Measurements from ENCODE around the gene DGAT2.
A peak's percentile ranks its signal among the peaks of the same experiment; 100 is the strongest.

DGAT2 gene

GRCh38 chr11:75813124-75813523 is 44.5 kb downstream of the DGAT2 start:
- Histone ChIP-seq H3K9me3 (ENCODE audit: severe bottlenecking) (no peaks in the 10 kb centered on the region), H3K4me1 (ENCODE audit: insufficient read depth, poor library complexity, severe bottlenecking) (peaks cover 31% of the 10 kb centered on the region), H3K27ac (ENCODE audit: poor library complexity, severe bottlenecking) (peak overlapping the region; percentile 86), H3K4me3 (ENCODE audit: severe bottlenecking) (no peak overlapping the region), H3K27me3 (ENCODE audit: insufficient read depth, poor library complexity, severe bottlenecking) (no peaks in the 10 kb centered on the region), H3K36me3 (ENCODE audit: low read depth) (no peaks in the 10 kb centered on the region)
- ATAC-seq (ENCODE audit: low read depth) = no peak
- DNase-seq (ENCODE audit: low spot score) = no peak
- TF ChIP-seq, protein P1, sequence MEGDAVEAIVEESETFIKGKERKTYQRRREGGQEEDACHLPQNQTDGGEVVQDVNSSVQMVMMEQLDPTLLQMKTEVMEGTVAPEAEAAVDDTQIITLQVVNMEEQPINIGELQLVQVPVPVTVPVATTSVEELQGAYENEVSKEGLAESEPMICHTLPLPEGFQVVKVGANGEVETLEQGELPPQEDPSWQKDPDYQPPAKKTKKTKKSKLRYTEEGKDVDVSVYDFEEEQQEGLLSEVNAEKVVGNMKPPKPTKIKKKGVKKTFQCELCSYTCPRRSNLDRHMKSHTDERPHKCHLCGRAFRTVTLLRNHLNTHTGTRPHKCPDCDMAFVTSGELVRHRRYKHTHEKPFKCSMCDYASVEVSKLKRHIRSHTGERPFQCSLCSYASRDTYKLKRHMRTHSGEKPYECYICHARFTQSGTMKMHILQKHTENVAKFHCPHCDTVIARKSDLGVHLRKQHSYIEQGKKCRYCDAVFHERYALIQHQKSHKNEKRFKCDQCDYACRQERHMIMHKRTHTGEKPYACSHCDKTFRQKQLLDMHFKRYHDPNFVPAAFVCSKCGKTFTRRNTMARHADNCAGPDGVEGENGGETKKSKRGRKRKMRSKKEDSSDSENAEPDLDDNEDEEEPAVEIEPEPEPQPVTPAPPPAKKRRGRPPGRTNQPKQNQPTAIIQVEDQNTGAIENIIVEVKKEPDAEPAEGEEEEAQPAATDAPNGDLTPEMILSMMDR (IDR thresholded peaks at IDR 0.05; ENCODE audit: poor library complexity, severe bottlenecking) = no peak

DNA sequence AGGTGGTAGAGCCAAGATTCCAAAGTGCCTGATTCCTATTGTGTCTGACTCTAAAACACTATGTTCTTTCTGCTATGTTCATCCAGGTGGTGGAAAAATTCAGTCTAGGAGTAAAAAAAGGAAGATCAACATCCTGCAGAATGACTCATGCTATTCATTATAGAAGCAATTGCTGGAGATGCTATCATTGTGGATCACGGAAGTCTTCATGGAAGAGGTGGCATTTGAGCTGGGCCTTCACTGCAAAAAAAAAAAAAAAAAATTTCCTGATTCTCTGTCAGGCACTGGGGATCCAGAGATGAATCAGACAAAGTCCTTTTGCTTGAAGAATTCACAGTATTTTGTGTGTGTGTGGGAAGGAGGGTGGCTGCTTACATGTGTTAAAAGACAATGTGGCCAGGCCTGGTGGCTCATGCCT is 45.1 kb downstream of the DGAT2 start:
- no peaks in the 10 kb centered on the region for H3K27me3 ChIP-seq (ENCODE audit: insufficient read depth, poor library complexity, severe bottlenecking)
- TF ChIP-seq, protein P1 (IDR thresholded peaks at IDR 0.05; ENCODE audit: poor library complexity, severe bottlenecking) = peak; percentile 12
- peak overlapping the region; percentile 86 for H3K27ac ChIP-seq (ENCODE audit: poor library complexity, severe bottlenecking)
- H3K4me3 ChIP-seq (ENCODE audit: severe bottlenecking) = no peak overlapping the region
- DNase-seq (ENCODE audit: low spot score) (no peak), ATAC-seq (ENCODE audit: low read depth) (no peak; the same call in 2 of the 3 replicates)
- H3K4me1 ChIP-seq (ENCODE audit: insufficient read depth, poor library complexity, severe bottlenecking) = peaks cover 31% of the 10 kb centered on the region
- no peaks in the 10 kb centered on the region for H3K9me3 ChIP-seq (ENCODE audit: severe bottlenecking)
- no peaks in the 10 kb centered on the region for H3K36me3 ChIP-seq (ENCODE audit: low read depth)

DNA sequence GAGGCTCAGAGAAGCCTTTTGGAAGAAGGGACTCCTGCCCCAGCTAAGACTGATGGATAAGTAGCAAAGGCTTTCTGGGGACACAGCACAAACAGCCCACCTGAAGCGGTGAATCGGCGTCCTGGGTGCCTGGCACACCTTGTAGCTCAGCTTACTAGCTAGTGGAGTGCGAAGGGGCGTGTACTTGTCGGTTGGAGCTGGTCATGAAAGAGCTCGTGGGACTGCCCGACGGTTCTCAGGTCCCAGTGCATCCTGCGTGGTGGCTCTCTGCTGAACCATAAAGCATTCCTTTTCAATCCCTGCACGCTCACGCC is 45.7 kb downstream of the DGAT2 start:
- Histone ChIP-seq H3K4me3 (ENCODE audit: severe bottlenecking) (peak overlapping the region; percentile 82), H3K36me3 (ENCODE audit: low read depth) (no peaks in the 10 kb centered on the region), H3K27me3 (ENCODE audit: insufficient read depth, poor library complexity, severe bottlenecking) (no peaks in the 10 kb centered on the region), H3K4me1 (ENCODE audit: insufficient read depth, poor library complexity, severe bottlenecking) (peaks cover 31% of the 10 kb centered on the region), H3K9me3 (ENCODE audit: severe bottlenecking) (no peaks in the 10 kb centered on the region), H3K27ac (ENCODE audit: poor library complexity, severe bottlenecking) (peak overlapping the region; percentile 86)
- ATAC-seq (ENCODE audit: low read depth) (peak; percentile 37), DNase-seq (ENCODE audit: low spot score) (no peak)
- TF ChIP-seq, protein P1 (IDR thresholded peaks at IDR 0.05; ENCODE audit: poor library complexity, severe bottlenecking) = no peak

GRCh38 chr11:75814677-75815344 is 46.2 kb downstream of the DGAT2 start, which contains the start of gene UVRAG:
TSS of gene UVRAG (plus strand) at chr11:75815210. CDS start at chr11:75815408, 198 bp downstream.
- Histone ChIP-seq H3K9me3 (ENCODE audit: severe bottlenecking) (no peaks in the 10 kb centered on the region), H3K4me1 (ENCODE audit: insufficient read depth, poor library complexity, severe bottlenecking) (peaks cover 31% of the 10 kb centered on the region), H3K27me3 (ENCODE audit: insufficient read depth, poor library complexity, severe bottlenecking) (no peaks in the 10 kb centered on the region), H3K27ac (ENCODE audit: poor library complexity, severe bottlenecking) (peak within 1 kb of the TSS; percentile 86), H3K4me3 (ENCODE audit: severe bottlenecking) (peak within 1 kb of the TSS; percentile 82), H3K36me3 (ENCODE audit: low read depth) (no peaks in the 10 kb centered on the region)
- ATAC-seq (ENCODE audit: low read depth) (peak; percentile 90), DNase-seq (ENCODE audit: low spot score) (peak; percentile 98)
- TF ChIP-seq, protein P1 (IDR thresholded peaks at IDR 0.05; ENCODE audit: poor library complexity, severe bottlenecking) = no peak
